NCI-H510A treated with DMSO at 0.1 percent for 48 hours (cell line): ENCODE results near the gene ZBTB8B.

Experiments used
- DNase-seq: peaks from one replicate; lab custom pipeline; 2025; lab: John Stamatoyannopoulos, UW

The ZBTB8B gene

GRCh38 chr1:32508761-32509160, 43.9 kb downstream of the ZBTB8B start:
- no peak for DNase-seq

- DNase-seq, result no peak
Observed at GRCh38 chr1:32509939-32510338, 45.1 kb downstream of the ZBTB8B start.
